Astrocyte (in vitro differentiated cells and primary cell): ENCODE results near the gene RHOT1. TPM values are rescaled to one million over a fixed set of nuclear protein-coding genes. Genes with fewer than 3 reads are reported as not detected.
"Not testable (repeated sequence)": the region's sequence is repeated elsewhere in the genome, so short reads cannot be mapped to it uniquely, and the experiment has no call there.

Experiments used
- DNase-seq: peaks from one replicate; pipeline ENCODE4 v3.0.0-alpha.2; 2010; ENCODE audit warnings: low read depth
- FAIRE-seq: peaks from 2 replicates; lab custom pipeline; 2011; peaks lifted over from hg19 to GRCh38; lab: Jason Lieb, UNC
- H2AFZ ChIP-seq: 2 replicates; pipeline ENCODE4 v1.6.0; 2012; ENCODE audit warnings: low read depth, low read length, inconsistent platforms
- H3K27ac ChIP-seq: 2 replicates; pipeline ENCODE4 v1.5.1; 2011; ENCODE audit warnings: low read depth, low read length, inconsistent platforms
- H3K27me3 ChIP-seq: 2 replicates; pipeline ENCODE4 v1.6.0; 2011; ENCODE audit warnings: low read length, inconsistent platforms; ENCODE audit not compliant: insufficient read depth
- H3K36me3 ChIP-seq: 2 replicates; pipeline ENCODE4 v1.5.1; 2011; ENCODE audit warnings: low read length, inconsistent platforms; ENCODE audit not compliant: insufficient read depth
- H3K4me1 ChIP-seq: 2 replicates; pipeline ENCODE4 v1.5.1; 2011; ENCODE audit warnings: low read length, inconsistent platforms; ENCODE audit not compliant: insufficient read depth
- H3K4me2 ChIP-seq: 2 replicates; pipeline ENCODE4 v1.6.0; 2012; ENCODE audit warnings: low read length, inconsistent platforms
- H3K4me3 ChIP-seq: 2 replicates; pipeline ENCODE4 v1.5.1; 2011; ENCODE audit warnings: low read depth, mild to moderate bottlenecking, low read length, inconsistent platforms; ENCODE audit not compliant: insufficient read depth
- H3K79me2 ChIP-seq: 2 replicates; pipeline ENCODE4 v1.6.0; 2012; ENCODE audit warnings: mild to moderate bottlenecking, low read length, inconsistent platforms; ENCODE audit not compliant: insufficient read depth
- H3K9ac ChIP-seq: 2 replicates; pipeline ENCODE4 v1.6.0; 2012; ENCODE audit warnings: mild to moderate bottlenecking, low read length, inconsistent platforms
- H3K9me3 ChIP-seq: 2 replicates; pipeline ENCODE4 v1.5.1; 2012; ENCODE audit warnings: low read depth, mild to moderate bottlenecking, low read length, inconsistent platforms; ENCODE audit not compliant: insufficient read depth
- H4K20me1 ChIP-seq: 2 replicates; pipeline ENCODE4 v1.6.0; 2012; ENCODE audit warnings: low read length, inconsistent platforms; ENCODE audit not compliant: insufficient read depth
- H3K27ac Mint-ChIP-seq: one replicate; pipeline ENCODE4 v1.8.0; 2021; ENCODE audit warnings: mild to moderate bottlenecking, mixed read lengths; ENCODE audit not compliant: unreplicated experiment
- H3K27me3 Mint-ChIP-seq: one replicate; pipeline ENCODE4 v1.8.0; 2021; ENCODE audit warnings: low read depth, mixed read lengths; ENCODE audit not compliant: unreplicated experiment
- H3K36me3 Mint-ChIP-seq: one replicate; pipeline ENCODE4 v1.8.0; 2021; ENCODE audit warnings: low read depth, mixed read lengths; ENCODE audit not compliant: unreplicated experiment
- H3K4me1 Mint-ChIP-seq: one replicate; pipeline ENCODE4 v1.8.0; 2021; ENCODE audit warnings: low read depth, mixed read lengths; ENCODE audit not compliant: unreplicated experiment
- H3K4me3 Mint-ChIP-seq: one replicate; pipeline ENCODE4 v1.8.0; 2021; ENCODE audit warnings: mild to moderate bottlenecking, moderate library complexity, mixed read lengths; ENCODE audit not compliant: unreplicated experiment
- H3K9me3 Mint-ChIP-seq: one replicate; pipeline ENCODE4 v1.8.0; 2021; ENCODE audit warnings: mild to moderate bottlenecking, mixed read lengths; ENCODE audit not compliant: unreplicated experiment
- EZH2 ChIP-seq: IDR thresholded peaks from 2 replicates; pipeline ENCODE4 v1.6.1; 2012; ENCODE audit warnings: mild to moderate bottlenecking, low read length, inconsistent platforms; ENCODE audit not compliant: insufficient read depth
- total RNA-seq: library from RNA; stranded (reverse); gene quantifications from 2 replicates; pipeline ENCODE4 v1.2.1, GENCODE V29; 2021
- TF ChIP-seq, protein P1 (sequence below): IDR thresholded peaks from 2 replicates; pipeline ENCODE4 v1.5.1; 2011; ENCODE audit warnings: low read depth, mild to moderate bottlenecking, inconsistent platforms, low read length, moderate library complexity; ENCODE audit not compliant: insufficient read depth

RHOT1 gene
- total RNA-seq, 1 donor from 2014 or later: 20.9 TPM

DNA sequence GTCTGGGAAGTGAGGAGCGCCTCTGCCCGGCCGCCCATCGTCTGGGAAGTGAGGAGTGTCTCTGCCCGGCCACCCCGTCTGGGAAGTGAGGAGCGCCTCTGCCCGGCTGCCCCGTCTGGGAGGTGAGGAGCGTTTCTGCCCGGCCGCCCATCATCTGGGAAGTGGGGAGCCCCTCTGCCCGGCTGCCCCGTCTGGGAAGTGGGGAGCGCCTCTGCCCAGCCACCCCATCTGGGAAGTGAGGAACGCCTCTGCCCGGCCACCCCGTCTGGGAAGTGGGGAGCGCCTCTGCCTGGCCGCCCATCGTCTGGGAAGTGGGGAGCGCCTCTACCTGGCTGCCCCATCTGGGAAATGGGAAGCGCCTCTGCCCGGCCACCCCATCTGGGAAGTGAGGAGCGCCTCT, 37.2 kb downstream of the RHOT1 start:
- H3K27me3 Mint-ChIP-seq, H3K4me3 ChIP-seq, H3K27ac ChIP-seq, H3K9me3 ChIP-seq, H3K27me3 ChIP-seq, H3K9ac ChIP-seq, H3K4me3 Mint-ChIP-seq, FAIRE-seq, H3K79me2 ChIP-seq, H3K4me1 Mint-ChIP-seq, DNase-seq, H3K27ac Mint-ChIP-seq, H2AFZ ChIP-seq, H3K4me1 ChIP-seq, H3K4me2 ChIP-seq, H4K20me1 ChIP-seq: not testable (repeated sequence)
- Mint-ChIP-seq H3K36me3 (peaks cover 35% of the 10 kb centered on the region), H3K9me3 (peaks cover 15% of the 10 kb centered on the region)
- H3K36me3 ChIP-seq: peaks cover 15% of the 10 kb centered on the region

DNA sequence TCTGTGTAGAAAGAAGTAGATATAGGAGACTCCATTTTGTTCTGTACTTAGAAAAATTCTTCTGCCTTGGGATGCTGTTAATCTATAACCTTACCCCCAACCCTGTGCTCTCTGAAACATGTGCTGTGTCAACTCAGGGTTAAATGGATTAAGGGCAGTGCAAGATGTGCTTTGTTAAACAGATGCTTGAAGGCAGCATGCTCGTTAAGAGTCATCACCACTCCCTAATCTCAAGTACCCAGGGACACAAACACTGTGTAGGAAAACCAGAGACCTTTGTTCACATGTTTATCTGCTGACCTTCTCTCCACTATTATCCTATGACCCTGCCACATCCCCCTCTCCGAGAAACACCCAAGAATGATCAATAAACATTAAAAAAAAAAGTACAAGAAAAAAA, 38.0 kb downstream of the RHOT1 start:
- H3K27ac ChIP-seq, DNase-seq, H3K4me2 ChIP-seq, H3K27me3 Mint-ChIP-seq, H3K27me3 ChIP-seq, H3K4me1 ChIP-seq, H3K9me3 ChIP-seq, H3K4me3 Mint-ChIP-seq, H3K9ac ChIP-seq, H3K27ac Mint-ChIP-seq, H3K4me1 Mint-ChIP-seq, FAIRE-seq, H3K79me2 ChIP-seq, H2AFZ ChIP-seq, H3K4me3 ChIP-seq, H4K20me1 ChIP-seq: not testable (repeated sequence)
- H3K36me3 ChIP-seq: peaks cover 11% of the 10 kb centered on the region
- peaks cover 15% of the 10 kb centered on the region for H3K9me3 Mint-ChIP-seq
- H3K36me3 Mint-ChIP-seq: peaks cover 35% of the 10 kb centered on the region

DNA sequence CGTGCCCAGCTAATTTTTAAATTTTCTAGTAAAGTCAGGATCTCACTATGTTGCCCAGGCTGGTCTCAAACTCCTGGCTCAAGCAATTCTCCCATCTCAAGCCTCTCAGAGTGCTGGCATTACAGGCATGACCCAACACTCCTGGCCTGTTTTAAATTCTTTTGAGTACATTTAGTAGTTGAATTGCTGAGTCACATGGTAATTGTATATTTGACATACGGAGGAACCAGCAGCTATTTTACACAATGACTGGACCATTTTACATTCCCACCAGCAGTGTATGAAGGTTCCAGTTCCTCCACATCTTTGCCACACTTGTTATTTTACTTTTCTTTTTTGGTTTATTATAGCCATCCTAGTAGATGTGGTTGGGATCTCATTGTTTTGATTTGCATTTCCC, 43.6 kb downstream of the RHOT1 start:
- H3K27ac ChIP-seq: no peak overlapping the region
- DNase-seq (no peak), FAIRE-seq (no peak)
- no peaks in the 10 kb centered on the region for H3K79me2 ChIP-seq
- peaks cover 2% of the 10 kb centered on the region for H3K4me1 ChIP-seq
- H3K27me3 ChIP-seq: no peaks in the 10 kb centered on the region
- no peaks in the 10 kb centered on the region for H3K4me1 Mint-ChIP-seq
- H3K36me3 ChIP-seq: peaks cover 8% of the 10 kb centered on the region
- H4K20me1 ChIP-seq: no peaks in the 10 kb centered on the region
- H3K9ac ChIP-seq: no peak overlapping the region
- no peak for TF ChIP-seq EZH2
- TF ChIP-seq, protein P1, sequence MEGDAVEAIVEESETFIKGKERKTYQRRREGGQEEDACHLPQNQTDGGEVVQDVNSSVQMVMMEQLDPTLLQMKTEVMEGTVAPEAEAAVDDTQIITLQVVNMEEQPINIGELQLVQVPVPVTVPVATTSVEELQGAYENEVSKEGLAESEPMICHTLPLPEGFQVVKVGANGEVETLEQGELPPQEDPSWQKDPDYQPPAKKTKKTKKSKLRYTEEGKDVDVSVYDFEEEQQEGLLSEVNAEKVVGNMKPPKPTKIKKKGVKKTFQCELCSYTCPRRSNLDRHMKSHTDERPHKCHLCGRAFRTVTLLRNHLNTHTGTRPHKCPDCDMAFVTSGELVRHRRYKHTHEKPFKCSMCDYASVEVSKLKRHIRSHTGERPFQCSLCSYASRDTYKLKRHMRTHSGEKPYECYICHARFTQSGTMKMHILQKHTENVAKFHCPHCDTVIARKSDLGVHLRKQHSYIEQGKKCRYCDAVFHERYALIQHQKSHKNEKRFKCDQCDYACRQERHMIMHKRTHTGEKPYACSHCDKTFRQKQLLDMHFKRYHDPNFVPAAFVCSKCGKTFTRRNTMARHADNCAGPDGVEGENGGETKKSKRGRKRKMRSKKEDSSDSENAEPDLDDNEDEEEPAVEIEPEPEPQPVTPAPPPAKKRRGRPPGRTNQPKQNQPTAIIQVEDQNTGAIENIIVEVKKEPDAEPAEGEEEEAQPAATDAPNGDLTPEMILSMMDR: no peak
- peaks cover 8% of the 10 kb centered on the region for H3K36me3 Mint-ChIP-seq
- no peak overlapping the region for H3K27ac Mint-ChIP-seq
- no peaks in the 10 kb centered on the region for H3K27me3 Mint-ChIP-seq
- no peak overlapping the region for H3K4me3 Mint-ChIP-seq
- peaks cover 1% of the 10 kb centered on the region for H3K9me3 Mint-ChIP-seq
- H3K4me3 ChIP-seq: no peak overlapping the region
- no peak overlapping the region for H3K4me2 ChIP-seq
- H2AFZ ChIP-seq: no peak overlapping the region
- no peaks in the 10 kb centered on the region for H3K9me3 ChIP-seq

DNA sequence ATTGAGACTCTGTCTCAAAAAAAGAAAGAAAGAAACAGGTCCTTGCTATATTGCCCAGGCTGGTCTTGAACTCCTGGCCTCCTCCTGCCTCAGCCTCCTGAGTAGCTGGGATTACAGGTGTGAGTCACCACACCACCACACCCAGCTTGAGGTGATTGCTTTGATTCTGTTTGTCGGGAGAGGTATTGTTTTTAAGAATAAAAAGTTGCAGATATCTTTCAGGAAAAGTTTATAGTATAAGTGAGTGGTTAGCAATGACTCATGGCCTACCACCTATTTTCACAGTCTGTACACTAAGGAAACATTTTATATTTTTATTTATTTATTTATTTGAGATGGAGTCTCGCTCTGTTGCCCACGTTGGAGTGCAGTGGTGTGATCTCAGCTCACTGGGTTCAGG, 45.0 kb downstream of the RHOT1 start:
- H3K36me3 ChIP-seq: peaks cover 7% of the 10 kb centered on the region
- no peak overlapping the region for H2AFZ ChIP-seq
- peaks cover 13% of the 10 kb centered on the region for H3K4me1 ChIP-seq
- no peaks in the 10 kb centered on the region for H3K27me3 Mint-ChIP-seq
- no peak overlapping the region for H3K27ac Mint-ChIP-seq
- peaks cover 7% of the 10 kb centered on the region for H3K4me1 Mint-ChIP-seq
- no peak overlapping the region for H3K27ac ChIP-seq
- DNase-seq: no peak
- FAIRE-seq: no peak
- no peak overlapping the region for H3K4me3 Mint-ChIP-seq
- H3K36me3 Mint-ChIP-seq: peaks cover 2% of the 10 kb centered on the region
- no peak overlapping the region for H3K4me2 ChIP-seq
- H4K20me1 ChIP-seq: no peaks in the 10 kb centered on the region
- no peak for TF ChIP-seq EZH2
- TF ChIP-seq, protein P1: no peak
- no peak overlapping the region for H3K9ac ChIP-seq
- no peaks in the 10 kb centered on the region for H3K9me3 Mint-ChIP-seq
- no peaks in the 10 kb centered on the region for H3K79me2 ChIP-seq
- H3K27me3 ChIP-seq: no peaks in the 10 kb centered on the region
- H3K4me3 ChIP-seq: no peak overlapping the region
- H3K9me3 ChIP-seq: no peaks in the 10 kb centered on the region
